K562 (cell line): ENCODE data around the gene HES4. TPM values are rescaled to one million over a fixed set of nuclear protein-coding genes. Genes with fewer than 3 reads are reported as not detected.

ENCODE experiments used
- CREB5 ChIP-seq: fragments of 250-450 bp; sonication (Bioruptor Pico); IDR thresholded peaks from 2 replicates; pipeline ENCODE4 v1.5.0; 2020; ENCODE audit warnings: mild to moderate bottlenecking
- CTCFL ChIP-seq: IDR thresholded peaks from 2 replicates; pipeline ENCODE4 v1.6.1; 2011; ENCODE audit warnings: borderline replicate concordance, low read depth, mild to moderate bottlenecking, moderate library complexity, low read length; ENCODE audit not compliant: insufficient read depth, poor library complexity, severe bottlenecking
- FOXA3 ChIP-seq, 2 experiments: fragments of 450-650 bp in 1 of 2; sonication (generic) in 1 of 2; formaldehyde crosslinking; IDR thresholded peaks in 1 of 2; conservative IDR thresholded peaks in 1 of 2; 2 replicates each; pipeline versions ENCODE4 v1.4.0 to v1.8.0; 2020 to 2022; ENCODE audit warnings: mild to moderate bottlenecking in 2 of 2, missing genetic modification reagents in 1 of 2
- FOXK2 ChIP-seq, 2 experiments: fragments of 450-650 bp; IDR thresholded peaks in 1 of 2; conservative IDR thresholded peaks in 1 of 2; 2 replicates each; pipeline ENCODE4 v1.6.1; 2016; ENCODE audit warnings: low read depth in 2 of 2, mild to moderate bottlenecking in 1 of 2
- FOXM1 ChIP-seq, 2 experiments: fragments of 450-650 bp in 1 of 2; sonication (generic) in 1 of 2; formaldehyde crosslinking in 1 of 2; IDR thresholded peaks; 2 replicates each; pipeline versions ENCODE4 v1.6.1 to v1.9.0; 2017 to 2022; ENCODE audit warnings: low read depth in 2 of 2, mild to moderate bottlenecking in 2 of 2, missing genetic modification reagents in 1 of 2, moderate library complexity in 1 of 2
- ILK ChIP-seq: fragments of 450-650 bp; IDR thresholded peaks from 2 replicates; pipeline ENCODE4 v1.6.1; 2016; ENCODE audit warnings: missing genetic modification characterization, low read depth, mild to moderate bottlenecking, missing compliant biosample characterization, moderate library complexity, borderline replicate concordance
- MLX ChIP-seq, 2 experiments: fragments of 450-650 bp in 1 of 2; sonication (generic) in 1 of 2; formaldehyde crosslinking; conservative IDR thresholded peaks; 2 replicates each; pipeline versions ENCODE4 v1.4.0 to v1.8.1; 2020 to 2022; ENCODE audit warnings: mild to moderate bottlenecking in 1 of 2, missing genetic modification reagents in 1 of 2
- PBX2 ChIP-seq, 2 experiments: IDR thresholded peaks in 1 of 2; conservative IDR thresholded peaks in 1 of 2; 2 replicates each; pipeline ENCODE4 v1.6.1; 2016; ENCODE audit warnings: low read depth in 2 of 2, mild to moderate bottlenecking in 1 of 2, missing compliant biosample characterization in 1 of 2, missing genetic modification characterization in 1 of 2, moderate library complexity in 1 of 2
- PHB ChIP-seq: fragments of 250-450 bp; sonication (Bioruptor Pico); IDR thresholded peaks from 2 replicates; pipeline ENCODE4 v1.5.0; 2021
- PREB ChIP-seq: sonication (generic); formaldehyde crosslinking; IDR thresholded peaks from 2 replicates; pipeline ENCODE4 v1.8.1; 2023; ENCODE audit warnings: mild to moderate bottlenecking, missing genetic modification reagents
- ZNF140 ChIP-seq: fragments of 250-450 bp; sonication (Bioruptor Pico); IDR thresholded peaks from 2 replicates; pipeline ENCODE4 v1.8.0; 2021; ENCODE audit warnings: moderate library complexity, mild to moderate bottlenecking, inconsistent platforms
- ZNF77 ChIP-seq: fragments of 250-450 bp; sonication (Bioruptor Pico); IDR thresholded peaks from 2 replicates; pipeline ENCODE4 v1.5.0; 2020
- polyA plus RNA-seq, 8 experiments: library from polyadenylated mRNA; depleted of rRNA in 4 of 8; stranded (reverse) in 5 of 8; unstranded in 3 of 8; fragments of >200 nt; fragmentation: Nextera tagmentation in 2 of 8; fragmentation: Illumina TruSeq in 1 of 8; extraction: Ambion mirVana in 2 of 8; extraction: Trizol in 1 of 8; gene quantifications; 2 replicates each; pipeline versions ENCODE4 v1.2.1 to v1.2.3, GENCODE V29; 2011 to 2014; ENCODE audit warnings: inconsistent platforms in 1 of 8, missing spikeins in 1 of 8
- total RNA-seq, 7 experiments: library from RNA; depleted of rRNA in 6 of 7; stranded (reverse); fragments of >200 nt in 6 of 7; fragmentation: Illumina TruSeq in 2 of 7; extraction: Trizol in 2 of 7; gene quantifications; 2 replicates each; pipeline versions ENCODE4 v1.2.1 to v1.2.3, GENCODE V29; 2011 to 2021; ENCODE audit warnings: low replicate concordance in 1 of 7

Gene HES4
- total and polyA plus RNA-seq, 9 of the 15 experiments (the other 6 are each of a cell fraction or from before 2014, with no cell fraction given) = 0.21 to 43.7 (median 5.3) TPM; not detected in 2

GRCh38 chr1:1000357-1001056, 610 bp upstream of the HES4 start (continued):
- TF ChIP-seq PBX2 (CRISPR knock-in tag; IDR thresholded peaks at IDR 0.05; ENCODE audit: low read depth) = no peak
- TF ChIP-seq PBX2 (tag; conservative IDR thresholded peaks at IDR 0.05; ENCODE audit: low read depth) = no peak
- TF ChIP-seq CTCFL = peak; percentile 5
- peak in 1 of 2 experiments; percentile 92; a peak in 2 of 4 replicates for TF ChIP-seq FOXA3 (CRISPR knock-in tag; conservative IDR thresholded peaks at IDR 0.05 in 1 of 2, IDR thresholded peaks at IDR 0.05 in 1 of 2)
- peak; percentile 25 to 90; a peak in 1 of 4 replicates for TF ChIP-seq MLX (CRISPR knock-in tag; conservative IDR thresholded peaks at IDR 0.05)
- TF ChIP-seq CREB5 (CRISPR knock-in tag) = no peak; the same call in 1 of the 2 replicates
- peak; percentile 97; the same call in 1 of the 2 replicates for TF ChIP-seq PREB (CRISPR knock-in tag)
- peak; percentile 44 for TF ChIP-seq PHB
- no peak for TF ChIP-seq ZNF77
- no peak for TF ChIP-seq ILK (tag)
- TF ChIP-seq ZNF140 (CRISPR knock-in tag) = no peak
- peak; percentile 23 to 57; a peak in 3 of 4 replicates for TF ChIP-seq FOXK2 (conservative IDR thresholded peaks at IDR 0.05 in 1 of 2, IDR thresholded peaks at IDR 0.05 in 1 of 2; ENCODE audit: low read depth in 2 of 2)
- no peak for TF ChIP-seq FOXM1 (IDR thresholded peaks at IDR 0.05; ENCODE audit: low read depth)
- TF ChIP-seq FOXM1 (CRISPR knock-in tag; IDR thresholded peaks at IDR 0.05; ENCODE audit: low read depth) = peak; percentile 98
